Right atrium auricular region (tissue), 2 donors: ENCODE results near the gene NRXN3. TPM values are rescaled to one million over a fixed set of nuclear protein-coding genes. Genes with fewer than 3 reads are reported as not detected.

Experiments used
- DNase-seq: peaks from one replicate; pipeline ENCODE4 v3.0.0-alpha.2; 2019; ENCODE audit warnings: low spot score
- H3K27ac ChIP-seq, 2 donors: fragments of 200-600 bp; sonication (generic); 1 replicate in 1 of 2; 2 replicates in 1 of 2; pipeline ENCODE4 v1.5.1; 2016 to 2019
- H3K27me3 ChIP-seq, 2 donors: fragments of 200-600 bp; sonication (generic); one replicate each; pipeline versions ENCODE4 v1.5.1 to v1.6.0; 2017 to 2019
- H3K36me3 ChIP-seq: fragments of 200-600 bp; sonication (generic); one replicate; pipeline ENCODE4 v1.5.1; 2016
- H3K4me1 ChIP-seq, 2 donors: fragments of 200-600 bp; sonication (generic); one replicate each; pipeline versions ENCODE4 v1.5.1 to v1.6.0; 2017 to 2019
- H3K4me3 ChIP-seq, 2 donors: fragments of 200-600 bp; sonication (generic); 1 replicate in 1 of 2; 2 replicates in 1 of 2; pipeline ENCODE4 v1.5.1; 2017 to 2019; ENCODE audit warnings: mild to moderate bottlenecking in 1 of 2, moderate library complexity in 1 of 2
- H3K9me3 ChIP-seq, 2 donors: fragments of 200-600 bp; sonication (generic); one replicate each; pipeline ENCODE4 v1.5.1; 2019
- total RNA-seq, 2 donors: library from RNA; depleted of rRNA; stranded (reverse); fragments of >200 nt; gene quantifications; one replicate each; pipeline ENCODE4 v1.1.0, GENCODE V29; 2016
- TF ChIP-seq, protein P1 (sequence below), 2 donors: fragments of 200-600 bp; sonication (generic); IDR thresholded peaks; one replicate each; pipeline ENCODE4 v1.5.1; 2019; ENCODE audit warnings: antibody characterized with exemption in 2 of 2

The NRXN3 gene
- total RNA-seq, 2 donors from 2014 or later: 2.0 to 2.3 TPM

DNA sequence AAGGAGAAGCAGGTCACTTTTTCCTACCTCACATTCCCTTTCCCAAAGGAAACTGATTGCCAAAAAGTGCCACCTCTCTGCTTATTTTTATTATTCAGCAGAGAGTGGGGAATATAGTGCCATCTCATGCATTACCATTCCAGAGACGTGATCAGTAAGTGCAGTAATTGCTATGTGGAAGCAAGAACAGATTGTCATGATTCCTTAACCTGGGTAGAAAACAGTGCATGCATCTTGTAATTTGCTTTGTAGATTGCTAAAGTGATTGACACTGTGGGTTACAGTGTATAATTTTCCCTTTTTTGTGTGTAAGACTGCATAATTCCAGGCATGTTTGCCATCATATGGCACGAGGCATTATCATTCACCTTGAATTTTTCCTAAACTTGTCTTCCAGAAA is 1708.6 kb downstream of the NRXN3 start:
- Histone ChIP-seq H3K4me3 (no peak overlapping the region), H3K27me3 (no peaks in the 10 kb centered on the region), H3K4me1 (no peaks in the 10 kb centered on the region), H3K27ac (no peak overlapping the region), H3K9me3 (no peaks in the 10 kb centered on the region), H3K36me3 (no peaks in the 10 kb centered on the region)
- DNase-seq: no peak
- TF ChIP-seq, protein P1, sequence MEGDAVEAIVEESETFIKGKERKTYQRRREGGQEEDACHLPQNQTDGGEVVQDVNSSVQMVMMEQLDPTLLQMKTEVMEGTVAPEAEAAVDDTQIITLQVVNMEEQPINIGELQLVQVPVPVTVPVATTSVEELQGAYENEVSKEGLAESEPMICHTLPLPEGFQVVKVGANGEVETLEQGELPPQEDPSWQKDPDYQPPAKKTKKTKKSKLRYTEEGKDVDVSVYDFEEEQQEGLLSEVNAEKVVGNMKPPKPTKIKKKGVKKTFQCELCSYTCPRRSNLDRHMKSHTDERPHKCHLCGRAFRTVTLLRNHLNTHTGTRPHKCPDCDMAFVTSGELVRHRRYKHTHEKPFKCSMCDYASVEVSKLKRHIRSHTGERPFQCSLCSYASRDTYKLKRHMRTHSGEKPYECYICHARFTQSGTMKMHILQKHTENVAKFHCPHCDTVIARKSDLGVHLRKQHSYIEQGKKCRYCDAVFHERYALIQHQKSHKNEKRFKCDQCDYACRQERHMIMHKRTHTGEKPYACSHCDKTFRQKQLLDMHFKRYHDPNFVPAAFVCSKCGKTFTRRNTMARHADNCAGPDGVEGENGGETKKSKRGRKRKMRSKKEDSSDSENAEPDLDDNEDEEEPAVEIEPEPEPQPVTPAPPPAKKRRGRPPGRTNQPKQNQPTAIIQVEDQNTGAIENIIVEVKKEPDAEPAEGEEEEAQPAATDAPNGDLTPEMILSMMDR (IDR thresholded peaks at IDR 0.05): no peak

DNA sequence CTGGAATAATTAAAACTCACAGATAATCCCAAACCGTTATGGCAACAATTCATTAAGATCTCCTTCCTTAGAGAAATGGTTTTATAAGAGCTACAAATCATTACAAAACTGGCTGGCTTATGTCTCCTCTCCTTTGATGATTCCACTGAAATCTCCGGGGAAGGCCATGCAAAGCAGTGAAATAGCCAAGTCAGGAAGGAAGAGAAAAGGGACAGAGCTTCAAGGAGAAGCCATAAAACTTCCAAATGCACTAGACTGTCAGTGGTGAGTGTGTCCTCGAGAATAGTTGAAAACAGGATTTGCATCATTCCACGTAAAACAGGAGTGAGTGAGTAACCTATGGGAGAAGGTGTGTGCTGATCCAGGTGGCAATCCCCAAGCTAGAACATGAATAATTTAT is 1711.1 kb downstream of the NRXN3 start:
- TF ChIP-seq, protein P1 (IDR thresholded peaks at IDR 0.05): no peak
- Histone ChIP-seq H3K9me3 (no peaks in the 10 kb centered on the region), H3K27ac (no peak overlapping the region), H3K4me3 (no peak overlapping the region), H3K4me1 (no peaks in the 10 kb centered on the region), H3K27me3 (no peaks in the 10 kb centered on the region), H3K36me3 (no peaks in the 10 kb centered on the region)
- DNase-seq: no peak

GRCh38 chr14:79890527-79890926 is 1720.4 kb downstream of the NRXN3 start:
- TF ChIP-seq, protein P1 (IDR thresholded peaks at IDR 0.05): no peak
- no peak overlapping the region for H3K4me3 ChIP-seq
- H3K4me1 ChIP-seq: no peaks in the 10 kb centered on the region
- DNase-seq: no peak
- H3K27me3 ChIP-seq: no peaks in the 10 kb centered on the region
- H3K36me3 ChIP-seq: no peaks in the 10 kb centered on the region
- H3K27ac ChIP-seq: no peak overlapping the region
- H3K9me3 ChIP-seq: no peaks in the 10 kb centered on the region

DNA sequence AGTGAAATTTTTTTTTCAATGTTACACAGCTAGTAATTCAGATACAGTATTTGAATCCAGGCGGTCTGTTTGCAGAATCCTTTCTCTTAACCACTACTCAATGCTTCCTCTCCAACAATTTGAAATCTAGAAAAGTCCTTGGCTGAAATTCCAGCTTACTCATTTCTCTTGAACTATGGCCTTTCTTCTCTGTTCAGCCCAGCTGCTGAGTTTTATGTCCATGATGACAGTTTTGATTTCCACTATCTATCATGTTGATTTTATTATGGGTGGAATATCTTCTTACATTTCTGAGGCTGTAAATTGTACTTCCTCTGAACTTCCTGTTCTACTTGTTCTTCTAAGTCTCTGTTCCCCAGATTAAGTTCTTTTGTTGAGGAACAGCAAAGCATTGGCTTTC is 1725.8 kb downstream of the NRXN3 start:
- no peak overlapping the region for H3K4me3 ChIP-seq
- no peaks in the 10 kb centered on the region for H3K27me3 ChIP-seq
- TF ChIP-seq, protein P1 (IDR thresholded peaks at IDR 0.05): no peak
- H3K36me3 ChIP-seq: no peaks in the 10 kb centered on the region
- H3K9me3 ChIP-seq: no peaks in the 10 kb centered on the region
- no peak overlapping the region for H3K27ac ChIP-seq
- H3K4me1 ChIP-seq: no peaks in the 10 kb centered on the region
- no peak for DNase-seq

GRCh38 chr14:79899610-79900009 is 1729.4 kb downstream of the NRXN3 start:
- Histone ChIP-seq H3K36me3 (no peaks in the 10 kb centered on the region), H3K9me3 (no peaks in the 10 kb centered on the region)
- TF ChIP-seq, protein P1 (IDR thresholded peaks at IDR 0.05): no peak

DNA sequence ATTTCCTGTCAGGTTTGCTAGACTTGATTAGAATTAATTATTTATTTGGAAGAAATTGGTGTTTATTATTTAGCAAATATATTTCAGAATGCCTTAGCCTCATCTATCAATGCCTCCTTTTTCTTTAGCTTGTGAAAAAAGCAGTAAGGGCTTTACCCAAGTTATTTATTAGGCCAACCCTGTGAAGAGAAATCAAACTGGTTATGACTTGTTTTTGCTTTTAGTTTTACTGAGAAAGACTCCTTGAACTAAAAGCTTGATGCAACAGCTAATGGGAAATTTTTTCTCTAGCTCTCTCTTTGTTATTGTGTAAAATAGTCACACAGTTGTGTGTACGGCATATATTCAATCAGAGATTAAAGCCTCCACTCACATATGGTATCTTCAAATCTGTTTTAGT is 1734.3 kb downstream of the NRXN3 start:
- H3K4me3 ChIP-seq: no peak overlapping the region
- TF ChIP-seq, protein P1 (IDR thresholded peaks at IDR 0.05): no peak
- H3K36me3 ChIP-seq: no peaks in the 10 kb centered on the region
- H3K9me3 ChIP-seq: no peaks in the 10 kb centered on the region
- H3K4me1 ChIP-seq: no peaks in the 10 kb centered on the region
- no peak overlapping the region for H3K27ac ChIP-seq
- H3K27me3 ChIP-seq: no peaks in the 10 kb centered on the region
- no peak for DNase-seq

More at GRCh38 chr14:79899610-79900009, 1729.4 kb downstream of the NRXN3 start:
- DNase-seq: no peak
- H3K4me3 ChIP-seq: no peak overlapping the region
- no peak overlapping the region for H3K27ac ChIP-seq
- no peaks in the 10 kb centered on the region for H3K27me3 ChIP-seq
- H3K4me1 ChIP-seq: no peaks in the 10 kb centered on the region
